OCI-LY1 (cell line): Measurements from ENCODE around the gene HOXC10.

ENCODE experiments used
- H2AFZ ChIP-seq: fragments of 200-600 bp; sonication (generic), shearing (Covaris generic); 2 replicates; pipeline ENCODE4 v1.6.0; 2014; ENCODE audit warnings: antibody characterized with exemption, mild to moderate bottlenecking, low read length
- H3F3A ChIP-seq: fragments of 200-600 bp; sonication (generic), shearing (Covaris generic); 2 replicates; pipeline ENCODE4 v1.6.0; 2014; ENCODE audit warnings: mild to moderate bottlenecking, antibody characterized with exemption, low read length, moderate library complexity; ENCODE audit not compliant: insufficient read depth
- H3K27ac ChIP-seq: fragments of 200-600 bp; sonication (generic); 2 replicates; pipeline ENCODE4 v1.5.1; 2014; ENCODE audit warnings: low read length, mixed run types, mild to moderate bottlenecking, low read depth; ENCODE audit not compliant: poor library complexity, severe bottlenecking
- H3K27me3 ChIP-seq: fragments of 200-600 bp; sonication (generic); 2 replicates; pipeline ENCODE4 v1.6.0; 2014; ENCODE audit warnings: antibody characterized with exemption, mild to moderate bottlenecking, low read length, moderate library complexity; ENCODE audit not compliant: insufficient read depth
- H3K36me3 ChIP-seq: fragments of 200-600 bp; sonication (generic); 2 replicates; pipeline ENCODE4 v1.6.1; 2014; ENCODE audit warnings: mild to moderate bottlenecking, antibody characterized with exemption, low read length, moderate library complexity, mixed read lengths; ENCODE audit not compliant: insufficient read depth
- H3K4me1 ChIP-seq: fragments of 200-600 bp; sonication (generic); 2 replicates; pipeline ENCODE4 v1.5.1; 2014; ENCODE audit warnings: mild to moderate bottlenecking, low read length, moderate library complexity; ENCODE audit not compliant: insufficient read depth, severe bottlenecking
- H3K4me2 ChIP-seq: fragments of 200-600 bp; sonication (generic), shearing (Covaris generic); 2 replicates; pipeline ENCODE4 v1.6.1; 2014; ENCODE audit warnings: low read length
- H3K4me3 ChIP-seq: fragments of 200-600 bp; sonication (generic); 2 replicates; pipeline ENCODE4 v1.5.1; 2014; ENCODE audit warnings: low read length, low read depth, mild to moderate bottlenecking, mixed read lengths; ENCODE audit not compliant: poor library complexity, severe bottlenecking
- H3K79me2 ChIP-seq: fragments of 200-600 bp; shearing (Covaris generic); 2 replicates; pipeline ENCODE4 v1.6.1; 2016; ENCODE audit warnings: mixed run types, low read length, mixed read lengths; ENCODE audit not compliant: insufficient read depth
- H3K9ac ChIP-seq: fragments of 200-600 bp; sonication (generic), shearing (Covaris generic); 2 replicates; pipeline ENCODE4 v1.6.1; 2014; ENCODE audit warnings: mild to moderate bottlenecking, low read length, mixed read lengths
- H3K9me2 ChIP-seq: fragments of 200-600 bp; sonication (generic), shearing (Covaris generic); 2 replicates; pipeline ENCODE4 v1.6.1; 2014; ENCODE audit warnings: low read depth, mild to moderate bottlenecking, low read length, mixed read lengths
- H3K9me3 ChIP-seq: fragments of 200-600 bp; shearing (Covaris generic); 2 replicates; pipeline ENCODE4 v1.6.1; 2014; ENCODE audit warnings: low read length, mixed read lengths
- H4K20me1 ChIP-seq: fragments of 200-600 bp; sonication (generic), shearing (Covaris generic); 2 replicates; pipeline ENCODE4 v1.6.0; 2016; ENCODE audit warnings: mild to moderate bottlenecking, low read length; ENCODE audit not compliant: insufficient read depth
- CTCF ChIP-seq: fragments of 200-600 bp; sonication (generic), shearing (Covaris generic); IDR thresholded peaks from 2 replicates; pipeline ENCODE4 v1.5.1; 2017; ENCODE audit warnings: mild to moderate bottlenecking, antibody characterized with exemption, low read length, moderate library complexity, mixed read lengths
- EZH2 ChIP-seq: fragments of 200-600 bp; sonication (generic), shearing (Covaris generic); IDR thresholded peaks from 2 replicates; pipeline ENCODE4 v1.8.0; 2017; ENCODE audit warnings: borderline replicate concordance, mixed run types, mild to moderate bottlenecking, antibody characterized with exemption, low read length, moderate library complexity, mixed read lengths

The HOXC10 gene

GRCh38 chr12:53940443-53941014 is 44.4 kb upstream of the HOXC10 start:
- Histone ChIP-seq H3K9ac (no peak overlapping the region), H2AFZ (no peak overlapping the region), H3F3A (no peaks in the 10 kb centered on the region), H3K4me3 (no peak overlapping the region), H3K9me2 (no peaks in the 10 kb centered on the region), H3K27ac (no peak overlapping the region), H3K27me3 (no peaks in the 10 kb centered on the region), H3K4me1 (no peaks in the 10 kb centered on the region), H3K9me3 (no peaks in the 10 kb centered on the region), H3K79me2 (no peaks in the 10 kb centered on the region), H4K20me1 (no peaks in the 10 kb centered on the region), H3K36me3 (no peaks in the 10 kb centered on the region), H3K4me2 (no peak overlapping the region)
- TF ChIP-seq EZH2 (no peak), CTCF (no peak)

- Histone ChIP-seq H3K4me3 (no peak overlapping the region), H3K9me3 (no peaks in the 10 kb centered on the region), H3K79me2 (no peaks in the 10 kb centered on the region), H3K4me2 (no peak overlapping the region), H3K4me1 (no peaks in the 10 kb centered on the region), H3K9ac (no peak overlapping the region), H3F3A (no peaks in the 10 kb centered on the region), H4K20me1 (no peaks in the 10 kb centered on the region), H3K36me3 (no peaks in the 10 kb centered on the region), H2AFZ (no peak overlapping the region), H3K27ac (no peak overlapping the region), H3K27me3 (no peaks in the 10 kb centered on the region), H3K9me2 (no peaks in the 10 kb centered on the region)
- TF ChIP-seq CTCF (no peak), EZH2 (no peak)
Observed at GRCh38 chr12:53941187-53941586, 43.8 kb upstream of the HOXC10 start.

GRCh38 chr12:53941750-53942149 is 43.2 kb upstream of the HOXC10 start:
- no peak overlapping the region for H3K4me2 ChIP-seq

More at GRCh38 chr12:53941750-53942149, 43.2 kb upstream of the HOXC10 start:
- no peaks in the 10 kb centered on the region for H3K9me3 ChIP-seq
- no peaks in the 10 kb centered on the region for H3K4me1 ChIP-seq
- TF ChIP-seq EZH2 (no peak), CTCF (no peak)
- H4K20me1 ChIP-seq: no peaks in the 10 kb centered on the region
- H3K27me3 ChIP-seq: no peaks in the 10 kb centered on the region
- no peaks in the 10 kb centered on the region for H3K9me2 ChIP-seq
- H2AFZ ChIP-seq: no peak overlapping the region
- H3K79me2 ChIP-seq: no peaks in the 10 kb centered on the region
- no peaks in the 10 kb centered on the region for H3F3A ChIP-seq
- no peak overlapping the region for H3K27ac ChIP-seq
- H3K9ac ChIP-seq: no peak overlapping the region
- H3K36me3 ChIP-seq: no peaks in the 10 kb centered on the region
- H3K4me3 ChIP-seq: no peak overlapping the region
